GM23338 (cell line): Measurements from ENCODE around the gene ANKRD40CL.

Experiments used
- CTCF ChIP-seq, 2 experiments: fragments of 200-600 bp in 1 of 2; sonication (generic) in 1 of 2; conservative IDR thresholded peaks; 2 replicates each; pipeline versions ENCODE4 v1.5.1 to v1.6.1; 2016 to 2017; ENCODE audit warnings: antibody characterized with exemption in 2 of 2, low read depth in 2 of 2, mild to moderate bottlenecking in 2 of 2, moderate library complexity in 1 of 2
- ETS1 ChIP-seq: IDR thresholded peaks from 2 replicates; pipeline ENCODE4 v1.6.1; 2016; ENCODE audit warnings: antibody characterized with exemption
- EZH2 ChIP-seq: fragments of 200-600 bp; sonication (generic); IDR thresholded peaks from one replicate; pipeline ENCODE4 v1.8.0; 2017; ENCODE audit warnings: antibody characterized with exemption, mild to moderate bottlenecking, low read depth; ENCODE audit not compliant: unreplicated experiment
- EZH2phosphoT487 ChIP-seq: fragments of 200-600 bp; sonication (generic); IDR thresholded peaks from one replicate; pipeline ENCODE4 v1.8.1; 2018; ENCODE audit warnings: antibody characterized with exemption; ENCODE audit not compliant: unreplicated experiment
- NANOG ChIP-seq: IDR thresholded peaks from 2 replicates; pipeline ENCODE4 v1.6.1; 2016; ENCODE audit warnings: antibody characterized with exemption, borderline replicate concordance
- POLR2AphosphoS5 ChIP-seq: IDR thresholded peaks from 2 replicates; pipeline ENCODE4 v1.6.1; 2016; ENCODE audit warnings: antibody characterized with exemption, low read depth
- REST ChIP-seq: IDR thresholded peaks from one replicate; pipeline ENCODE4 v1.6.1; 2018; ENCODE audit warnings: antibody characterized with exemption; ENCODE audit not compliant: unreplicated experiment
- ZNF114 ChIP-seq: fragments of 250-450 bp; sonication (Bioruptor Pico); IDR thresholded peaks from 2 replicates; pipeline ENCODE4 v1.5.0; 2020; ENCODE audit warnings: mild to moderate bottlenecking, moderate library complexity

GRCh38 chr17:50731575-50732460 lies 35.5 kb downstream of the ANKRD40CL start:
- no peak for TF ChIP-seq ZNF114
- no peak for TF ChIP-seq CTCF (conservative IDR thresholded peaks at IDR 0.05; ENCODE audit: low read depth in 2 of 2)
- TF ChIP-seq EZH2, result no peak
- TF ChIP-seq POLR2AphosphoS5, result no peak
- no peak for TF ChIP-seq EZH2phosphoT487
- no peak for TF ChIP-seq REST
- no peak for TF ChIP-seq ETS1
- TF ChIP-seq NANOG, result no peak
